COLO829 (cell line): ENCODE measurements around the gene CSNK2A1.
A peak's percentile ranks its signal among the peaks of the same experiment; 100 is the strongest.

ENCODE experiments used
- DNase-seq: peaks from one replicate; pipeline ENCODE4 v3.0.0; 2012; ENCODE audit warnings: low spot score

Gene CSNK2A1

DNA sequence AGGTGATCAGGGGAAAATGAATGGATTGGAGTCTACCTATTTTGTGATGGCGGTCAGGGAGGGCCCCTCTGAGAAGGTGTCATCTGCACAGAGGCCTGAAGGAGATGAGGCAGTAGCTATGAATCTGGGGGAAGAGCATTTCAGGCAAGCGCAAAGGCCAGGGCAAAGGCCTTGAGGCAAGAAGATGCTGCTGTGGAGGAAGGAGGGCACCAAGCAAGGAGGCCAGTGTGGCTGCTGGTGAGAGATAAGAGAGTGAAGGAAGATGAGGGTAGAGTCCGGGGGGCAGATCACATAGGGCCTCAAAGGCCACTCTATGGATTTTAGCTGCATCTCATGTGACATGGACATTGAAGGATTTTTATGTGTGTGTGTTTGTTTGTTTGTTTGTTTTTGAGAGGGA is 20.6 kb upstream of the CSNK2A1 start:
- DNase-seq: no peak

GRCh38 chr20:563187-563586 is 19.6 kb upstream of the CSNK2A1 start:
- no peak for DNase-seq

DNA sequence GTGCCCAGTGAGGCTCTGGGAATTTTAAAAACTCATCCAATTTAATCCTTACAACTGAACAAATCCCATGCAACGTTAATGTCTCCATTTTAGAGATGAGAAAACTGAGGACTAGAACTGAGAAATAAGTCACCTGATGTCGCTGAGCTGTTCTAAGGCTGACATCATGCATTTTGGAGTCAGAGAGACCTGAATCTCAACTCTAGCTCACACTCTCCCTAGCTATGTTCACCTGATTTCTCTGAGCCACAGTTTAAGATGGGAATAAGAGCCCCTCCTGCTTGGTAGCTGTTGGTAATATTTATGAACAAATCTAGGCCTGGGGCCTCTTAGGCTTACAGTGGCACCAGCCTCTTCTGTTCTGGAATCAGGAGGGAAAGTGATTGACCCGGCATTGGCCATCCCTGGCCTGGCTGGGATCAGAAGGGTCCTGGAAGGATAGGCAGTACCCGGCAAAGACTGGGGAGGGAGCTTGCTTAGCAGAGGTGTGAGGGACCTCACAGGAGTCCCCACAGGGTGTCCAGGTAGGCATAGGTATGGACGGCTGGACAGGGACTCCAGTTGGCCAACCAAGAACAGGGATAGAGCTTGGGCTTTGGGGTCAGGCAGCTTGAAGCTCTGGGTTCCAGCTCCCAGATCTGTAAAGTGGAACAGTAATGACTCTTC is 18.8 kb upstream of the CSNK2A1 start:
- DNase-seq: no peak

GRCh38 chr20:561437-562231 is 18.0 kb upstream of the CSNK2A1 start:
- peak; percentile 83 for DNase-seq

GRCh38 chr20:560680-561079 is 17.1 kb upstream of the CSNK2A1 start:
- no peak for DNase-seq

DNA sequence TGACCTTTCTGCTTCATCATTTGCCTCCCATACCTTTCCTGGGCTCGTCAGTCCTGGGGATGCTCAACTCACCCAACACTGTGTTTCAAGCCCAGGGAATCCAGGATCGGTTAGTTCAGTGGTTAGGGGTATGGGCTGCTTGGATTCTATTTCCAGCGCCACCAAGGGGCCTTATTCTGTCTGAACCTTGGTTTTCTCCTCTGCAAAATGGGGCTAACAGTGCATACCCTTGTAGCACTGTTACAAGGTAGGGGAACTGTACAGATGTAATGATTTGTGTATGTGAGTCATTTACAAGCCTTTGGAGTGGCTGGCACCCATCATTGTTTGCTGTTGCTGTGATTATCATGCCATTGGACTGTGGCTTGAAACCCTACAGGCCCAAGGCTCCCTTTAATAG is 14.5 kb upstream of the CSNK2A1 start:
- no peak for DNase-seq

DNA sequence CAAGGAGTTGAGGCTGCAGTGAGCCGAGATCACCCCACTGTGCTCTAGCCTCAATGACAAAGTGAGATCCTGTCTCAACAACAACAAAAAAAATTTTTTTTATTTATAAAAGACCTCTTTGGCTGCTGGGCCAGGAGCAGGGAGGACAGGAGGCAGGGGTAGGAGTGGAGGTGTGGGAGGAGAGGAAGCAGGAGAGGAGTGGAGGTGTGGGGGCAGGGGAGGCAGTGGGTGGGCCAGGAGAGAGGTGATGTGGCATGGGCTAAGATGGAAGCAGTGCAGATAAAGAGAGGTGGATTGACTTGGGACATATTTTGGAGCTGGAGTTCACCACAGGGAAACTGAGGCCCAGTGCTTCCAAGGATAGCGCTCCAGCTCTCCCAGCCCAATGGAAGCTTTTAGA is 13.4 kb upstream of the CSNK2A1 start:
- no peak for DNase-seq

DNA sequence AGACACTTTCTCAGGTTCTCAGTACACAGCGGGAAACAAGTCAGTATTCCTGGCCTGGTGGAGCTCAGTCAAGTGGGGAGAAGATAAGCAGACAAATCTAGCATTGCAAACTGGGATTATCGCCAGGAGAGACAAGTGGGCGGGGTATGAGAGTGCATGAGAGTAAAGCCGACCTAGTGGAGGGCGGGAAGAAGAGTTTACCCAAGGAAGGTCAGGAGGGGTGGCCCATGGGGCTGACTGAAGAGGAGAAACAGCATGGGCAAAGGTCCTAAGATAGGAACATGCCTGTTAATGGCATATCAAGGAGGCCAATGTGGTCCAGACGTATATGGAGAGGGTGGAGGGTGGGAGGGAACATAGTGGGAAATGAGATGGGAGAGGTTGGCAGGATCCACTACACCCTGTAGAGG is 12.4 kb upstream of the CSNK2A1 start:
- DNase-seq: no peak

- no peak for DNase-seq
These were observed 7.0 kb upstream of the CSNK2A1 start for GRCh38 chr20:550611-551010.

GRCh38 chr20:549722-550496 is 6.3 kb upstream of the CSNK2A1 start:
- no peak for DNase-seq

DNA sequence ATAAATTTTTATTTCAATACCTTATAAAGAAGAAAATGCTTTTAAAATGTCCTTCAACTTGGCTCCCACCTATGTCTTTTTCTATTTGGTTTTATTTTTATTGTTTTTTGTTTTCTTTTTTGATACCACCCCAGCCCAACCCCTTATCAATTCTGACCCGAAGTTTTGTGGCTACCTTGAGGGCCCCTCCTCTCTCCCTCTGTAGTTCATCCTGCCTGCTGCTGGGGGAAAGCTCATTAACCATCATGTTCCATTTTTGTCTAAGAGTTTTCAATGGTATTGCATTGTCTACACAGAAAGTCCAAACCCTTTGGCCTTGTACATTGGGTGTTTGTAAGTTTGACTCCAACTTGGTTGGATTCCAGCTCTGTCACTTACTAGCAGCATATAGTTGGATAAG is 5.3 kb upstream of the CSNK2A1 start:
- DNase-seq: no peak

GRCh38 chr20:547394-547793 is 3.8 kb upstream of the CSNK2A1 start:
- no peak for DNase-seq

DNA sequence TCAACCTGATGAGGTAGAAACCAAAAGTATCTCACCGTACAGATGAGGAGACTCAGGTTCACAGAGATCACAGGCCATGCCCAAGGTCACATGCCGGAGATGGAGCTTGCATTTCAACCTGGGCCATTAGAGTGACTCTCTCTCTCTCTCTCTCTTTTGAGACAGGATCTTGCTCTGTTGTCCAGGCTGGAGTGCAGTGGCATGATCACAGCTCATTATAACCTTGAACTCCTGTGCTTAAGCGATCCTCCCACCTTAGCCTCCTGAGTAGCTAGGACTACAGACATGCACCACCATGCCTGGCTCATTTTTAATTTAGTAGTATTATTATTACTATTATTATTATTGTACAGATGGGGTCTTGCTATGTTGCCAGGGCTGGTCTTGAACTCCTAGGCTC is 2.8 kb upstream of the CSNK2A1 start:
- no peak for DNase-seq

DNA sequence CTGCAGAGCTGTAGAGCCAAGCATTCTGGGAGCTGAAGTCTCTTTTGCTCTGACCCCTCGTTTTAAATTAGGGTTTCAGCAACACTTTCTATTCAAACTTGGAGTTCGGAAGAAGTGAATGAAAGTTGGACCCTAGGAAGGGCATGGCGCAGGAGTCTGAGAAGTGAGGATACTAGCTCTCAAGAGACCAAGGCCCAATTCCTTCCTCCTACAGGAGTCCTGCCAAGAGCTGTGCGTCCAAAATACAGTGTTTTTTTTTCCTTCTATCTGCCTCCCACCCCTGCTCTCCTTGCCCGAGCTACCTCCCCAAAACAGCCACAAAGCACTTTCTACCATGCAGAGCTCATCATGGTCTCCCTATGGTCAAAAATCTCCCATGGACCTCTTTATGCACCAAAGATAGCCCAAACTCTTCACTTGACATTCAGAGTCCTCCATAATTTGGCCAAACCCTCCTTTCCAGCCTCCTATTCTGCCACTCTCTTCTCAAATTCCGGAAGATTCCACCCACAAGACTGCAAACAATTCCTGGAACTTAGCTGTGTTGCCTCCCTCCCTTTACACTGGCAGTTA is 649 bp upstream of the CSNK2A1 start:
- no peak for DNase-seq

- DNase-seq: no peak
These were observed 717 bp downstream of the CSNK2A1 start for GRCh38 chr20:542777-543368.

DNA sequence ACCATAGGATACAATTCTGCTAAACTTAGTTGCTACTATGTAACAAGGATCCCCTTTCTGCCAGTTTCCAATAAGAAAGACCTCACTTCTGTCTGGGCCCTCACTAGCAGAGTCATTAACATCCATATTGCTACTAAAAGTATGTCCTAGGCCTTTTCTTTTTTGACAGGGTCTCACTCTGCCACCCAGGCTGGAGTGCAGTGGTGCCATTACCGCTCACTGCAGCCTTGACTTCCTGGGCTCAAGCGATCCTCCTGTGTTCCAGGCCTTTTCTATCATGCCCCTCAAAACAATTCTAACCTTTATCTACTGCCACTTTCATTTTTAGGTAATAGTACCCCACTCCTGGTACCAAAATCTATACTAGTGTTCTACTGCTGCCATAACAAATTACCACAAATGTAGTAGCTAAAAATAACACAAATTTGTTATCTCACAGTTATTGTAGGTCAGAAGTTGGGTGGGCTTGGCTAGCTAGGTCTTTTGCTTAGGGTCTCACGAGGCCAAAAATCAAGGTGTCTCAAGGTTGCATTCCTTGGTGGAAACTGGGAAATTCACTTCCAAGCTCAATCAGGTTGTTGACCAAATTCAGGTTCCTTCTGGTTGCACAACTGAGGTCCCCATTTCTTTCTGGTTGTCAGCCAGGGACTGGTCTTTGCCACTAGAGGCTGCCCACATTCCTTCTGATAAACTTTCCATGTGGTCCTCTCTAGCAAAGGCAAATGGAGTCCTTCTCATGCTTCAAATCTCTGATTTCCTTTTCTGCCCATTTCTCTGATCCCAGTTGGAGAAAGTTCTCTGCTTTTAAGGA is 3.0 kb downstream of the CSNK2A1 start:
- no peak for DNase-seq

DNA sequence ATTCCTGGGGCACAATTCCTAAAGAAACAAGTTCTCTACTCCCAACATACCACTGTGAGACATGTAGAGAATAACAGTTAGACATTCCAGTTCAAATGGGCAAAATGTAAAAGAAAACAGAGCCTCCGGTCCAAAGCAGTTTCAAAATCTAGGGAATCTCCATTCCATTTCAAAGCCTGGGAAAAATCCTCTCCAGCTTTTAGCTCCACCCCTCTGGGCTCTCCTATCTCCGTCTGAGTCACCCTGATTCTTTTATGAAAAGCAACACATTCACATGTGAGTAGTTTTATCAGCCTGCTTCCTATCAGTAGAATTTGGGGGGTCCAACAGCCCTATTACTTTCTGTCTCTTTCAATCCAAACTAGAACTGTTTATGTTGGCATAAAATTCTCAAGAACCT is 3.7 kb downstream of the CSNK2A1 start:
- no peak for DNase-seq

- no peak for DNase-seq
These were observed 4.4 kb downstream of the CSNK2A1 start for GRCh38 chr20:539191-539590.

- no peak for DNase-seq
These were observed 5.6 kb downstream of the CSNK2A1 start for GRCh38 chr20:537983-538382.

DNA sequence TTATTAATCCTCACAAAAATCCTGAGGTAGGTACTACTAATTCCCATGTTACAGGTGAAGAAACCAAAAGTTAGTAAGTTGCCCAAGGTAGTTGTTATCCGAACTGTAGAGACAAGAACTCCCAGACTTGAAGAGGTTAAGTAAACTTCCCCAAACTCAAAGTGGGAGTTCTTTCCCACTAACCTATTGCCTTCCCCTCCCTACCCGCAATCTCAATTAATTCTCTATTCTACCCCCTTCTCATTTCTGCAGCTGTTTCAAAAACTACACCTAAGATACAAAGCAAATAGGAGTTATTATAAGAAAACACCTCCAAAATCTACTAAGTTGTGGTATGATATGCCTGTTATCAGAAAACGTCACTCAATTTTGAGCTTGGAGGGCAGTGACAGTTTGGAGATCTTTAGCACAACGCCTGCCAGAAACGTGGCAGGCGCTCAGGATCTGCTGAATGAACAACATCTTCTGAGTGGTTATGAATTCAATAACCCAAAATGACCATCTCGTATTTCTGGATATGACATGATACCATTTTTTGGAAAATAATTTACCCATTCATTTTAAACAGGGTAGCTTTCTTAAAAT is 7.1 kb downstream of the CSNK2A1 start:
- no peak for DNase-seq

GRCh38 chr20:535958-536357 is 7.6 kb downstream of the CSNK2A1 start:
- no peak for DNase-seq
